GM21381 (cell line): ENCODE results near the gene HMGB1.

ENCODE experiments used
- ATAC-seq: cut with Tn5 transposase; IDR thresholded peaks from one replicate; pipeline ENCODE4 v1.9.1; 2021; ENCODE audit warnings: mild to moderate bottlenecking, moderate library complexity; ENCODE audit not compliant: unreplicated experiment

The HMGB1 gene

DNA sequence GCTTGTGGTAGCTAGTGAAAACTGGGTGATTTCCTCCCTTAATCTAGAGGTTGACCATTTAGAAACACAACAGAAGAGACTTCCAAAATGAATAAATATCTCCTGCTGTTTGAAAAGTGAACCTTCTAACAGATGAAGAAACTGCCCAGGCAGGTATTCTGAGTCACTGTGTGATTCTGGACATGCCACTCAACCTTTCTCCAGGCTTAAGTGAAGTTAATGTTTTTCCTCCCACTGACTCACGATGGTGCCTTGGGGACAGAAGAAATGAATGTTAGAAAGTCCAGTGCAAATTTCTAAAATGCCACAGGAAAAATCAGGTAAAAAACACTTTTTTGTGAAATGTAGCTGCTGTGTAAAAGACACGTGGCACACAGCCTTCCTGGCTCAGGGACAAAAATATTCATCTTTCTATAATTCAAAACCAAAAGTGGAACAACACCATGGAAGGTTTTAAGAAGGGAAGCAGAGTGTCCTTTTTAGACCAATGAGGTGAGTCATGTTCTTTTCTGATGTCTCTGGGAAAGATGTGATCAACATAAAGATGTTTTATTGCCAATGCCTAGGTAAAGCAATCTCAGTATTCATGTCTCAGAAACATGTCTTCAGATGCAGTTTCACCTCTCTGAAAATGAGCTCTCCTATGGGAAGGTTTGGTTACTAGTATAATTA, 34.3 kb downstream of the HMGB1 start:
- no peak for ATAC-seq

DNA sequence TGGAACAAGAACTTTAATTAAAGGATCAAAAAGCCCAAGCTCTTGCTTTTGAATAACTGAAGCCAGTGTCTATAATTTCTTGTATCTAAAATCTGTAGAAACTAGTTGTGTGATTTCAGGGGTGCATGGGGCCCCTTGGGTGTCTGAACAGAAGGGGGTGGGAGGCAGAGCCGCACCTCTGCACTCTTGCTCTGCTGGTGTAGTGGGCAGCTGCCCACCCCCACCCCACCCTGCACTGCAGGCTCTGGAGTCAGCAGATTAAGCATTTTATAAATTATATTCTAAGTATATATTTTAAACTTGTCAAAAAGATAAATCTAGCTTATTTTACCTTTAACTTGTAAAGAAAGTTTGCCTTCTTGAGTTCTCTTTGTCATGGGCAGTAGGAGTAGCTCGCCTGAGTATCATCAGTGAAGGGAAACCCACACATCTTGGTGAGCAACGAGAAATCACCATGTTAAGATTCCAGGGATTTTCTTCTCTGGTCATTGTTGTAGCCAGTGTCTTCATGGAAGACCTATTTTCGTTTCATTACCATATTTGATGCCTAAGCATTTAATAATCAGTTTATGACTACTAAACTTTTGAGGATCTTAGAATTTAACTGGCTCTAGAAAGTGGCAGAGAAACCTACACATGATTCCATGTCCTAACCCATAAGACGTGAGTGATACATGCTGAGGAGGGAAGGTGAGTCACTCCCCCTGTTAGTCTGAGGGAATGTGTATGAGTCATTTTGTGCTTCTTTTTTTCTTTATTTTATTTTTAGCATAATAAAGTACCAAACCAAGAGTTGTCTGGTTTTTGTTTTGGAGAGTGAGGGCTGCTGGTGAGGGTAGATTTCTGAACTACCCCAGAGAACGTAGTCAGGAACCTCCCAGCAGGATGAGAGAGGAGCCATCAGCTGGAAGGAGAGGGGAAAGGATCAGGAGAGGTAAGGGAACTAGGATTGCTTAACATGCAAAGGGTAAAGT, 35.7 kb downstream of the HMGB1 start:
- ATAC-seq: peak; percentile 73

DNA sequence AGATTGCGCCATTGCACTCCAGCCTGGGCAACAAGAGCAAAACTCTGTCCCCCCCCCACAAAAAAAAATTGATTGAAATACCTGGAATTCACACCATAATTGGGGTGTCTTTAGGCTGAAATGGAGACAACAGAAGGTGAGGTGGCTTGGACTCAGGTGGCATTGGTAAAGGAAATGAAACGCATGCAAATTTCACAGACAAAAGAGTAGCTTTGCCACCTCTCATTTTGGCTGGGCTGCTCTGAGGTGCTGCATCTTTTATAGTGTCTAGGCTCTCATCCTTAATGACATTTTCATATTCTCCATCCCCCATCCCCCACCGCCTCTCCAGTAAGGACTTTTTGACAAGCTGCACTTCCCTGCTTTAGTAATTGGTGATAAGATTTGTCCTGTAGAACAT, 36.5 kb downstream of the HMGB1 start:
- no peak for ATAC-seq

DNA sequence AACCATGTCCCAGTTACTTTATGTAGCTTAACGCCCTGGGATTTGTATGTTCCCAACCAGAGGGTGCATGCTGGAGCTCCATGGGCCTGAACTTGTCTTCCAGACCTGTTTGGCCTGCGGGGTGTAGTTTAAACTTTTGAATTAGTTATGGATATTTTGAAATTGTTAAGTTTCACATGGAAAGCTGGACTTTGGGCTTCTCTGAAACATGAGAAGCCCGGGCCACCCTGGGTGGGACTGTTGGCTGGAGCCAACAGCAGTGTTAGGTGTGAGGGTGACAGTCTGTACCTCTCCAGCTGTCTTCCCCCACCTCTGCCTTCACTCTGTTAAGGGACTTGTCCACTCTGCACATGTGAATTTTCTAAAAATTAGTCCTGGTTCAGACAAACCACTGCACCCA, 41.8 kb downstream of the HMGB1 start:
- ATAC-seq: no peak

DNA sequence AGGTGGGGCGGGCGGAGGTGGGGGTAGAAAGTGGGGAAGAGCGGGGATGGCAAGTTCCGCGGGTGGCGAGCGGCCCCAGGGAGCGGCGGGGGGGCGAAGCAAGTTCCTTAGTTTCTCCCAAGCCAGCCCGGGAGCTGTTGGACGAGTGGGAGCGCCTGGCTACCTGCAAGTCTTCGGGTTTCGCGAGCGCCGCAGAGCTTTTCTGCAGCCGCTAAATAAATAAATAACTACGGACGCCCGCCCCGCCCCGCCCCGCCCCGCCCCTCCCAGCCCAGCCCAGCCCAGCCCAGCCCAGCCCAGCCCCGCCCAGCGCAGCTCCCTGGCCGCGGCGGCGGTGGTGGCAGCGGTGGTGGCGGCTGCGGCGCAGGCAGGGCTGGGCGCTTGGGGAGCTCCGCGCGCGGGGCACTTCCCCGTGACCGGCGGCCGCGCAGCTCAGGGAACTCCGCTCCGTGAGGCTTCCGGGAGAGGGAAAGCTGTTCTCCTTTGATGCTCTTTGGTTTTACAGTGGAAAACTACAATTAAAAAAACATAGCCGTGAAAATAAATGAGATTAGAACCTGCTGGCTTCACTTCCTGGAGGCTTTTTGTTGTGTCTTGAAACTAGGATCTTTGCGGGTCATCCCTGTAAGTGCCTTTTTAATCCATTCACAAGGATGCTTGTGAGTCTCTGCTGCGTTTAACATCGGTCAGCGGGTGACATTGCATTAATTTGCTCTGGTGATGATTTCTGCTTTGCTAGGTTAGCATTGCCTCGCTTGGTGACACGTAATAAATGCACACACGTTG, 43.5 kb downstream of the HMGB1 start, which contains the start of gene UBE2L5:
UBE2L5 (plus strand) TSS at position 440 of the 786 bp plus-strand sequence. CDS start 5,498 bp downstream, outside the sequence.
- peak; percentile 65 for ATAC-seq

DNA sequence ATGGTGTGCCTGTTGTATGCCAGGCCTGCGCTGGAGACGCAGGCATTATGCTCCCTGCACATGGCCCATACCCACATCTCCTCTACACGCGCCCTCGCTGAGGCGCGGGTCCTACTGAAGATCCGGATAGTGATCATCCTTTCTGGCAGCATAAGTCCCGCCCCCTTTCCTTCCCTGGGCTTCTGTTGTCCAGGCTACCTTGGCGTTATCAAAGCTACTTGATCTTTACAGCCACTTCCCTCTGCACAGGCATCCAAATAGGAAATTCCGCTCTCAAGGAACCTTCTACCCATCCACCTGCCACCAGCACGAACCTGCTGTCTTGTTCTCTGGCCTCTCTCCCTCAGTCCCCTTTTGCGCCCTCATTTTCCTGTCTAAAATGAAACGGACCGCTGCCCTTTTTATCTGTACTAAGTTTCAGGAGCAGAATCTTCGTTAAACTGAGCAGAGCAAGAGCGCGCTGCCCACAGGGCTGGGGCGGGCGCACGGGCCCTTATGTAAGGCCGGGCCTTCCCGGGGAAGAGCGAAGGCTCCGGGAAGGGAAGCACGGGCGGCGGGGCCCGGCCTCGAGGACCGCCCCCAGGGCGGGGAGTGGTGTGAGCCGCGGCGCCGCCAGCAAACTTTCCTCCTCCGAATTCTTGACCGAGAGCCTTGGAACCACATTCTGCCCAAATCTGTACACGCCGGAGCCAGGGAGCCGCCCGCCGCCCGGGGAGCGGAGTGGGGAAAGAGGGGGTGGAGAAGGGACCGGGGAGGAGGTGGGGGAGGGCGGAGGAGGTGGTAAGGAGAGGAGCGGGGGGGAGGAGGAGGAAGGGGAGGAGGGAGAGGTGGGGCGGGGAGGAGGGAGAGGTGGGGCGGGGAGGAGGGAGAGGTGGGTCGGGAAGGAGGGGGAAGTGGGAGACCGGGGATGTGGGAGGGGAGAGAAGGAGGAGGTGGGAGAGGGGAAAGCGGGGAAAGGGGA, 44.4 kb downstream of the HMGB1 start:
- peak; percentile 40 for ATAC-seq

DNA sequence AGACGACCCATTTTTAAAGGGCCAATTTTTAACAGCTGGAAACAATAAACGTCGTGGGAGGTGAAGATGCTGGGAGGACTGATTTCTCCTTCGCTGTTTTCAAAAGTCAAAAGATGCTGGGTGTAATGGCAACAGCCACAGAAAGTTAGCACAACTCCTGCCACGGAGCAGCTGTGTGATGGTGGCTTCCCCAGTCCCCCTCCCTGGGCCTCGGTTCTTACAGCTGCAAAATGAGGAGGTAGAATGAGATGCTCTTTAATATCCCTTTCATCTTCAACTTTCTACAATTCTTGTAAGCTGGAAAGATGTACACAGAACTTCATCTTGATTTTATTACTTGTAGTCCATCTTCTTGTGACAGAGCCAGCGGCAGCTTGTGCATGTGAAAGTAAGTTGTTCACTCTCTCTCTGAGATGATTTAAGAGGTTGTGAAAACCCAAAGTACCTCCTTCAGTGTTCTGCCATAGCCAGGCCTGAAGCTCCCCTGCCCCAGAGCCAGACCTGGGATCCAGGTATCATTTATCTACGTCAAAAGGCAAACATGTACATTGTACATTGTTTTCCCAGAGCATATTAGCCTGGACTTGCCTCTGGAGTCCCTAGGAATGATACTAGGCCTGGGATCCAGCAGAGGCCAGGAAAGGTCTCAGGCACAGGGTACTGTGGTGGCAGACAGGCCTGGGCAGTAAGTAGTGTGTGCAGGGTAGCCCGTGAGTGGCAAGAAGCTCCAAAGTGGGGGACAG, 46.8 kb downstream of the HMGB1 start:
- no peak for ATAC-seq

DNA sequence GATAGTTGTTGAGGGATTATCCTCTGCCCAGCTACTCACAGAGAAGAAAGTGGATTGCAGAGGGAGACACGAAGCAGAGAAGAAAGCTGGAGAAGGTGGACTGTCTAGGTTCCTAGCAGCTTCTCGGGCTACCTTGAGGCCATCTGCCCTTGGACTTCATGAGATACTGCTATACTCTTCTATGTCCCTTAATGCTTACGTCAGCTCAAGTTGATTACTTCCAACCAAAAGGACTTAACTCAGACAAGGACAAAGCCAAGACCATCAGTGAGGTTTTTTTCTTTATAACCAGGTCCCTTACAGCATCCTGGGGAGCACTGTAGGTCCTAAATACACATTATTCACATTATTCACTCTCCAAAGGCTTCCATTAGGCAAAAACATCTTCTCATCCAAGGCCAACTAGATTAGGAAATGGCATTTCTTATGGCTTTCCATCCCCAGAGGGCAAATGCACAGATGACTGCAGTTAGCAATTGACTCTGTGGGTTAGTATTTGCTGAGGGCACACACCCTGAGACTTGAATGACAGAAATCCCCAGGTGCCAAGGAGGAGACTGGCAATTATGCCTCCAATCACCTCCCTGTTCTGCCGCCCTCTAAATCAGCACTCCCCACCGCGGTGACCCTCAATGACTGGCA, 47.5 kb downstream of the HMGB1 start:
- ATAC-seq: no peak

DNA sequence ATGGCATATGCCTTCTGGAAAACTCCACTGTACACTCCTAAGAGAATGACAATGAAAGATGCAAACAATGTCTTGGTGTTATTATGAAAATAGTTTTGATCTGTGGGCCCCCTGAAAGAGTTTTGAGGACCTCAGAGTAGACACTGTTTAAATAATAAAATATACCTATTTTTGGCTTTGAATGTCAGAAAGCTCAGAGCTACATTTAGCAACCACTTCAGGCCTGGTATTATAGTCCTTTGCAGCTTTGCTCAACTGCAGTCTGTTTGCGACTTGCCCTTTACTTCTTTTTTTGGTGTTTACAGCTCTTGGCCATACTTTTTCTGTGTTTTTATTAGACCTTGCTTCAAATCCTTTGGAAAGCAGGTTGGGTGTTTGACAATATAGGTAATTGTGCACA, 49.3 kb downstream of the HMGB1 start:
- no peak for ATAC-seq

DNA sequence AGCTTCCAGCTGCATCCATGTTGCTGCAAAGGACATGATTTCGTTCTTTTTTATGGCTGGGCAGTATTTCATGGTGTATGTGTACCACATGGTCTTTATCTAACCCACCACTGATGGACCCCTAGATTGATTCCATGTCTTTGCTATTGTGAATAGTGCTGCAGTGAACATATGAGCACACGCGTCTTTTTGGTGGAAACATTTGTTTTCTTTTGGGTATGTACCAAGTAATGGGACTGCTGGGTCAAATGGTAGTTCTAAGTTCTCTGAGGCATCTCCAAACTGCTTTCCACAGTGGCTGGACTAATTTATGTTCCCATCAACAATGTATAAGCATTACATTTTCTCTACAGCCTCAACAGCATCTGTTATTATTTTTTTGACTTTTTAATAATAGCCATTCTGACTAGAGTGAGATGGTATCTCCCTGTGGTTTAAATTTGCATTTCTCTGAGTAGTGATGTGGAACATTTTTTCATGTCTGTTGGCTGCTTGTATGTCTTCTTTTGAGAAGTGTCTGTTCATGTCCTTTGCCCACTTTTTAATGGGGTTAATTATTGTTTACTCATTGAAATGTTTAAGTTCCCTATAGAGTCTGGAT, 50.2 kb downstream of the HMGB1 start:
- peak; percentile 60 for ATAC-seq

DNA sequence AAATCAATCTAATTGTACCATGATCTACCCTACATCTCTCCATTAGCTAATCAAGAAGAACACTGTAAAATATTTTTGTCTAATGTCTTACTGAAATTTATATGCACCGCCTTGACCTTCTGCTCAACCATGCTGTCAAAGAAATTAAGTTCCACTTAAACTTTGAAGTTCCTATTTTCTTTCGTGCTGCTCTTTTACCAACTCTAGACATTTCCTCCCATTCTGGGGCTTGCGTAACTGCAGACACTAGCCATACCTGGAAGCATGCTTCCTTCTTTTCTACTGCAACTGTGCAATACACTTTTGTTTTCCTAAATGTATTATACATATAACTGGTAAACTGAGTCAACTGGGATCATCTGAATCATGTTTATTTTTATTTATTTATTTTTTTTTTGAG, 51.9 kb downstream of the HMGB1 start:
- ATAC-seq: no peak

DNA sequence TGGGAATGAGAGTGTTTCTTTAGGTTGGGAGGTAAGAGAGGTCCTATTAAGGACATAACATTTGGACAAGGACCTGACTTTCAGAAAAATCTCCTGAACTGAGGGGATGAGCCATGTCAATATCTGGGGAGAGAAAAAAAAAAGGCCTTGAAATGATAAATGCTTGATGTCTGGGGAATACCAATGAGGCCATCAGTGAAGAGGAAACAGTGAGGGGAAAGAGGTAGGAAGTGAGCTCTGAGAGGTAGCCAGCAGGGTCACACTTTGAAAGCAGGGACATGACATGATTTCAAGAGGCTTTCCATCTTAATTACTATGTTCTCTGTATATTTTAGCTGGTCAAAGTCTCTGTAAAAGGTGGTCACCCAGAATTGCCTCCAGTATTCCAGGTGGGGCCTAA, 53.4 kb downstream of the HMGB1 start:
- no peak for ATAC-seq

DNA sequence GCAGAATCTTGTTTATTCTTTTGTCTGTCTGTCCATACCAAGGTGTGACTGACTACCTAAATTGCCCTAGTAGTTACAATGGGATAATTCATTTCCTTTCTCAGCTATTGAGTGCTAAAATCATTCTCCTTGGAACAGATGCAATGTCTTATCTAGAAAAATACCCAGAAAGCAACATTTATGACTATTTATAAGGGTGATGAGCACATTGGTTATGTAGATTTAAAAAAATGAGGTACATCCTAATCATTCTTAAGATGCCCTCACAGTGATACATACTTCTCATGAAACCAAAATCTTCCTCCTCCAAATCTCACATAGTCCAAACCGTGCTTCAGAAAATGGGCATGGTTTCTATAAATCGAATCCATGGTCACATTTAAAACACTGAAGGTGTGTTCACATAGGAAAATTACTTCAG, 55.0 kb downstream of the HMGB1 start:
- no peak for ATAC-seq

DNA sequence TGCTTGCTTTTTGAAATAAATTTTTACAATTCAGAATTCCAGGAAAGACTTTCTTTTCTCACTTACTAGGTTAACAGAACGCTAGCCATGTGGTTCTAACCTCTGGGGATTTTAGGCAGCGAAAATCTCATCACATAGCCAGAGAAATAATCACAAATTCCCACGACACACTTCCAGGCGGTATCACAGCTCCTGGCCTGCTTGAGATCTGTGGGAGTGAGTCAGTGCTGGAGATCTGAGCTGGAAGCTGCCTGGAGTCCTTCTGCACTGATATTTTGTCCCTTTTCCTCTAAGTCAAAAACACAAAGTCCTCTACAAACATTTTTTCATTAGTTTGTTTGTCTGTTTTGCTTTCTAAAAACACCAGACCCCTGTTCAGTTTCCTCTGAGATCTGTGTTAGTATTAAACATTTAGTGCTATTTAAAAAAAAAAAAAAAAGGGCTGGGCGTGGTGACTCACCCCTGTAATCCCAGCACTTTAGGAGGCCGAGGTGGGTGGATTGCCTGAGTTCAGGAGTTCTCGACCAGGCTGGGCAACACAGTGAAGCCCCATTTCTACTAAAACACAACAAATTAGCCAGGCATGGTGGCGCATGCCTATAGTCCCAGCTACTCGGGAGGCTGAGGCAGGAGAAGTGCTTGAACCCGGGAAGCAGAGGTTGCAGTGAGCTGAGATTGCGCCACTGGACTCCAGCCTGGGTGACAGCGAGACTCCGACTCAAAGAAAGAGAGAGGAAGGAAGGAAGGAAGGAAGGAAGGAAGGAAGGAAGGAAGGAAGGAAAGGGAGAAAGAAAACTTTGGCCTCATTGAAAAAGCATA, 55.6 kb downstream of the HMGB1 start:
- no peak for ATAC-seq

DNA sequence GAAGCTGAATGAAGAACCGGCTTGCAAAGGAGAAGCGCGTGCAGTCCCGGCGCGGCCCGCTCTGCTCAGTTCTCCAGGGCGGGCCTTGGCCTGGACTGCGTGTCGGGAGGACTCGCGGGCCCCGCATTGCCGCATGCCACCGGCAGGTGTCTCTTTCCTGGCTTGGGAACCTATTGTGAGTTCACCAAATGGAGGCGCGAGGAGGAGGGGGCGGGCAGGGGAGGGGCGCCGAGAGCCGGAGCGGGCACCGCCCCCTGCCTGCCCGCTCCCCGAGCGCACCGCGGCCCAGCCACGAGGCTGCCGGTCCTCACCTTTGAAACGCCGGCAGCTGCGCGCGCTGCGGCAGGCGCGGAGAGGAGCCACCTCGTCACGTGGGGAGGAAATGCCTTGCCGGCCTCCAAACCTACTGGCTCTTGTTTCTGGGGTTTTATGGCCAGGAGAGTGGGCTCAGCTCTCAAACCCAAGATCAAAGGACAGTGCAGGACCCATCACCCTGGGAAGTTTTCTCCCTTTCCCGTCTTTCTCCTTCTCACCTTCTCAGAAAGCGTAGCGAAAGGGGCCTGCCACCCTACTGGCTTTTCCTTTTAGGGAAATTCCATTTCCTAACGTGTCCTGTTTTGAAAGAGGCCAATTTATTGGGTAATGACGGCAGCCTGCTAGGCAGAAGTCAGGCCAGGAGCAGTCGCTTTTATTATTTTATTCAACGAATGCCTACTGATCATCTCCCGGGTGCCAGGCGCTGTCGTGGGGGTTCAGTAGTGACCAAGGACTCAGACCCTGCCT, 57.2 kb downstream of the HMGB1 start:
- ATAC-seq: peak; percentile 93

DNA sequence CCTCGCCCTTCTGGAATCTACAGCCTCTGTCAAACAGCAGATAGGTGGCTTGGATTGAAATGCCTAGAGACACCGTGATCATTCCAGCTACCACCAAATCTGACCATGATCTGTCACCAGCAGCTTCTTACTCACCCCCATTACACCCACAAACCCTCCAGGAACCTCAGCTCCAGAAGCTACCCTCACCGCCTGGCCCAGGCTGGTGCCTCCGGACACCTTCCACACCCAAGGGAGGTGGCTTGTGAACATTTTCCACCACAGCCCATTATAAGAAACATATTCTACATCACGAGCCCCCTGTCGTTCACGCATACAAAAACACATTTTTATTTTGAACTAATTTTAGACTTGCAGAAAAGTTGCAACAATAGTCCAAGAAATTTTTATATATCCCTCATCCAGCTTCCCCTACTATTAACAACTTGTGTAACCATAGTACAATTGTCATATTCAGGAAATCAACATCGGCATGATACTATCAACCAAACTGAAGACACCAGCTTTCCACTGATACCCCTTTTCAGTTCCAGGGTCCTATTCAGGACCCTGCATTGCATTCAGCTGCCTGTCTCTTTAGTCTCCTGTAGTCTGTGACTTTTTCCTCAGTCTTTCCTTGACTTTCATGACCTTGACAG, 58.8 kb downstream of the HMGB1 start:
- no peak for ATAC-seq
